ENCODE measurements around the gene DAPK1.

DNA sequence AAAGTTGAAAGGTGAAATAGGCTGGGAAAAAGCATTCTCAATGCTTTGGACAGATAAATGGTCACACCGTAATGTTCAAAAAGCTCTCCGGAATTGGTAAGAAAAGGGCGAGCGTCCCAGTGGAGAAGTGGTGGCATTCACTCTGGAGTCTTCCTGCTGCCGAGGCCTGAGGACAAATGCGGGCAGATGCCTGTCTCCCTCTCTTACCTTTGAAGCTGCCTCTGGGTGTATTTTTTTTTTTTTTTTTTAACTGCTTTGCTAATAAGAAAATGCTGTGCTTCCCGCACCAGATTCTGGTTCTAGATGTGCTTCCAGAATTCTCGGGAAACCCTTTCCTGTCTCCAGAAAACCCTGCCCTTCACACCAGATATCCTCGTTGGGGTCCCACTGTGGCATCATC is 203.8 kb downstream of the DAPK1 start:
- TF ChIP-seq EZH2 (optimal IDR thresholded peaks at IDR 0.05; ENCODE audit: low read depth, low read length), result no peak
- TF ChIP-seq, protein P1, sequence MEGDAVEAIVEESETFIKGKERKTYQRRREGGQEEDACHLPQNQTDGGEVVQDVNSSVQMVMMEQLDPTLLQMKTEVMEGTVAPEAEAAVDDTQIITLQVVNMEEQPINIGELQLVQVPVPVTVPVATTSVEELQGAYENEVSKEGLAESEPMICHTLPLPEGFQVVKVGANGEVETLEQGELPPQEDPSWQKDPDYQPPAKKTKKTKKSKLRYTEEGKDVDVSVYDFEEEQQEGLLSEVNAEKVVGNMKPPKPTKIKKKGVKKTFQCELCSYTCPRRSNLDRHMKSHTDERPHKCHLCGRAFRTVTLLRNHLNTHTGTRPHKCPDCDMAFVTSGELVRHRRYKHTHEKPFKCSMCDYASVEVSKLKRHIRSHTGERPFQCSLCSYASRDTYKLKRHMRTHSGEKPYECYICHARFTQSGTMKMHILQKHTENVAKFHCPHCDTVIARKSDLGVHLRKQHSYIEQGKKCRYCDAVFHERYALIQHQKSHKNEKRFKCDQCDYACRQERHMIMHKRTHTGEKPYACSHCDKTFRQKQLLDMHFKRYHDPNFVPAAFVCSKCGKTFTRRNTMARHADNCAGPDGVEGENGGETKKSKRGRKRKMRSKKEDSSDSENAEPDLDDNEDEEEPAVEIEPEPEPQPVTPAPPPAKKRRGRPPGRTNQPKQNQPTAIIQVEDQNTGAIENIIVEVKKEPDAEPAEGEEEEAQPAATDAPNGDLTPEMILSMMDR (IDR thresholded peaks at IDR 0.05; ENCODE audit: low read length), result no peak
